Lung (tissue), 12 donors: ENCODE results near the gene ZSWIM8. TPM values are rescaled to one million over a fixed set of nuclear protein-coding genes. Genes with fewer than 3 reads are reported as not detected.

Experiments used
- ATAC-seq: fragments of 200-7000 bp; cut with Tn5 transposase; one replicate; pipeline ENCODE4 v1.9.1; 2020; ENCODE audit warnings: moderate number of reproducible peaks; ENCODE audit not compliant: insufficient read depth, low FRiP score
- DNase-seq, 3 donors: peaks; one replicate each; pipeline ENCODE4 v3.0.0-alpha.2; 2013 to 2017
- H3K27ac ChIP-seq, 2 donors: one replicate each; pipeline ENCODE4 v1.5.1; 2013; ENCODE audit warnings: mild to moderate bottlenecking in 2 of 2, moderate library complexity in 2 of 2, control low read depth in 1 of 2, inconsistent platforms in 1 of 2, low read depth in 1 of 2, low read length in 1 of 2
- H3K27me3 ChIP-seq, 3 donors: one replicate each; pipeline ENCODE4 v1.5.1; 2013; ENCODE audit warnings: low read length in 2 of 3; ENCODE audit not compliant: control insufficient read depth in 3 of 3, insufficient read depth in 3 of 3
- H3K36me3 ChIP-seq, 4 donors: one replicate each; pipeline ENCODE4 v1.5.1; 2013; ENCODE audit warnings: low read length in 4 of 4, mild to moderate bottlenecking in 1 of 4, moderate library complexity in 1 of 4; ENCODE audit not compliant: control insufficient read depth in 4 of 4, insufficient read depth in 4 of 4
- H3K4me1 ChIP-seq, 5 donors: one replicate each; pipeline ENCODE4 v1.5.1; 2013; ENCODE audit warnings: low read length in 5 of 5, mild to moderate bottlenecking in 2 of 5, moderate library complexity in 1 of 5; ENCODE audit not compliant: control insufficient read depth in 5 of 5, insufficient read depth in 5 of 5
- H3K4me3 ChIP-seq: one replicate; pipeline ENCODE4 v1.5.1; 2013; ENCODE audit warnings: mild to moderate bottlenecking, control low read depth, moderate library complexity
- H3K9ac ChIP-seq, 2 donors: one replicate each; pipeline ENCODE4 v1.5.1; 2013; ENCODE audit warnings: low read length in 2 of 2, control low read depth in 1 of 2; ENCODE audit not compliant: insufficient read depth in 1 of 2
- H3K9me3 ChIP-seq, 4 donors: one replicate each; pipeline ENCODE4 v1.5.1; 2013; ENCODE audit warnings: low read length in 3 of 4, mild to moderate bottlenecking in 1 of 4, moderate library complexity in 1 of 4; ENCODE audit not compliant: control insufficient read depth in 4 of 4, insufficient read depth in 3 of 4
- CTCF ChIP-seq: IDR thresholded peaks from 2 replicates; pipeline ENCODE4 v1.5.1; 2012; ENCODE audit warnings: mild to moderate bottlenecking; ENCODE audit errors: control extremely low read depth, extremely low read depth
- WGBS, 2 donors: extraction: QIAGEN DNeasy Blood & Tissue Kit; methylation state at CpG; one replicate each; pipeline ENCODE4 v1.1.7; 2013; 5-methylcytosine and 5-hydroxymethylcytosine counted together
- polyA plus RNA-seq, 2 donors: library from polyadenylated mRNA; stranded (reverse); fragments of 200-250 nt; gene quantifications; one replicate each; pipeline ENCODE4 v1.2.1, GENCODE V29; 2013
- total RNA-seq, 2 donors: library from RNA; depleted of rRNA in 1 of 2; stranded (reverse); fragments of >200 nt in 1 of 2; gene quantifications; one replicate each; pipeline ENCODE4 v1.2.1, GENCODE V29; 2014 to 2021
- donor health status: control.
- donor health status: control.
- donor health status: Bipolar disorder and iron deficiency.
- donor health status: healthy.
- donor health status: DM: yes; HTN: yes; CAD: no.

Gene ZSWIM8
- total and polyA plus RNA-seq, 4 donors = 70.3 to 113 (median 93.1) TPM

- Histone ChIP-seq H3K36me3 (peaks cover 17 to 30% (median 25%) of the 10 kb centered on the region in 4 donors), H3K4me3 (no peak overlapping the region)
- 88 to 95% methylated on average over 2 of the region's 2 CpGs for WGBS, 2 donors
Measured at GRCh38 chr10:73746721-73747120, 38.7 kb upstream of the ZSWIM8 start.

GRCh38 chr10:73750819-73751218 is 34.6 kb upstream of the ZSWIM8 start:
- Histone ChIP-seq H3K9me3 (no peaks in the 10 kb centered on the region), H3K4me3 (no peak overlapping the region), H3K9ac (no peak overlapping the region), H3K27me3 (no peaks in the 10 kb centered on the region), H3K27ac (no peak overlapping the region), H3K4me1 (peaks cover 0 to 6% (median 0%) of the 10 kb centered on the region in 5 donors), H3K36me3 (peaks cover 18 to 50% (median 35%) of the 10 kb centered on the region in 4 donors)
- ATAC-seq (no peak), DNase-seq (no peak)
- no peak for TF ChIP-seq CTCF
- 76 to 82% methylated on average over 1 of the region's 1 CpG for WGBS, 2 donors

More at GRCh38 chr10:73746721-73747120, 38.7 kb upstream of the ZSWIM8 start:
- H3K27ac ChIP-seq = no peak overlapping the region
- TF ChIP-seq CTCF = no peak
- no peak overlapping the region for H3K9ac ChIP-seq
- H3K4me1 ChIP-seq = peaks cover 2 to 20% (median 6%) of the 10 kb centered on the region in 5 donors
- ATAC-seq = no peak
- no peaks in the 10 kb centered on the region for H3K9me3 ChIP-seq
- DNase-seq = no peak
- H3K27me3 ChIP-seq = no peaks in the 10 kb centered on the region

- H3K27ac ChIP-seq = no peak overlapping the region
- peaks cover 0 to 10% (median 5%) of the 10 kb centered on the region in 5 donors for H3K4me1 ChIP-seq
- no peak overlapping the region for H3K4me3 ChIP-seq
- WGBS, 2 donors = 73 to 93% methylated on average over 1 of the region's 1 CpG
- no peaks in the 10 kb centered on the region for H3K27me3 ChIP-seq
- H3K9me3 ChIP-seq = no peaks in the 10 kb centered on the region
- H3K9ac ChIP-seq = no peak overlapping the region
- H3K36me3 ChIP-seq = peaks cover 24 to 38% (median 35%) of the 10 kb centered on the region in 4 donors
- TF ChIP-seq CTCF = no peak
- no peak for DNase-seq
- no peak for ATAC-seq
Measured at GRCh38 chr10:73756183-73756582, 29.2 kb upstream of the ZSWIM8 start.
